ENCODE measurements around the gene ERBB4.
A peak's percentile ranks its signal among the peaks of the same experiment; 100 is the strongest.

Gene ERBB4

DNA sequence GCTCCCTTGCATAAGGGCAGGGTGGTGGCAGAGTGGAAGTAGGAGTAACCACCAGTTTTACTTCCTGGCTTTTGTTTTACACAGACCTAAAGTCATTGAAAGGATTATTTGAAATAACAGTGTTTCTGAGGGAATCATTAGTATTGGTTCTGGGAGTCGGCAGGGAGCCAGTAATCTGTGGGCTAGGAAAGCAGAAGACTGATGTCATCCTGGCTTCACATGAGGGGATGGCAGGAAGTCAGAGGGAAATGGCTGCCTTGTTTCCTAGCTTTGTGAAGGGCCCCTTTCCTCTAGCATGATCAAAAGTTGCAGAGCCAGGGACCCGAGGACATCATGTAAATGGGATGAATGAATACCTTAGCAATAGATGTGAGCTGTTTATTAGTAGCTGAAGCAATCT is 1189.6 kb downstream of the ERBB4 start:
- H3K9me2 ChIP-seq (replicated peaks; ENCODE audit: low read depth, low read length) = no peaks in the 10 kb centered on the region
- H3K9me3 ChIP-seq (ENCODE audit: insufficient read depth, low read depth, low read length) = no peaks in the 10 kb centered on the region
- H3K79me2 ChIP-seq (ENCODE audit: insufficient read depth, low read length) = no peaks in the 10 kb centered on the region
- no peak overlapping the region for H3K4me3 ChIP-seq (ENCODE audit: low read length, poor library complexity, severe bottlenecking)
- H3K9ac ChIP-seq (ENCODE audit: low read depth, low read length, poor library complexity, severe bottlenecking) = no peak overlapping the region
- H3F3A ChIP-seq (ENCODE audit: low read depth) = no peaks in the 10 kb centered on the region
- no peaks in the 10 kb centered on the region for H3K27me3 ChIP-seq (ENCODE audit: insufficient read depth, low read length, poor library complexity, severe bottlenecking)
- H4K20me1 ChIP-seq (ENCODE audit: insufficient read depth, low read length, poor library complexity, severe bottlenecking) = no peaks in the 10 kb centered on the region
- H3K36me3 ChIP-seq (ENCODE audit: insufficient read depth, low read length) = no peaks in the 10 kb centered on the region
- TF ChIP-seq, protein P1, sequence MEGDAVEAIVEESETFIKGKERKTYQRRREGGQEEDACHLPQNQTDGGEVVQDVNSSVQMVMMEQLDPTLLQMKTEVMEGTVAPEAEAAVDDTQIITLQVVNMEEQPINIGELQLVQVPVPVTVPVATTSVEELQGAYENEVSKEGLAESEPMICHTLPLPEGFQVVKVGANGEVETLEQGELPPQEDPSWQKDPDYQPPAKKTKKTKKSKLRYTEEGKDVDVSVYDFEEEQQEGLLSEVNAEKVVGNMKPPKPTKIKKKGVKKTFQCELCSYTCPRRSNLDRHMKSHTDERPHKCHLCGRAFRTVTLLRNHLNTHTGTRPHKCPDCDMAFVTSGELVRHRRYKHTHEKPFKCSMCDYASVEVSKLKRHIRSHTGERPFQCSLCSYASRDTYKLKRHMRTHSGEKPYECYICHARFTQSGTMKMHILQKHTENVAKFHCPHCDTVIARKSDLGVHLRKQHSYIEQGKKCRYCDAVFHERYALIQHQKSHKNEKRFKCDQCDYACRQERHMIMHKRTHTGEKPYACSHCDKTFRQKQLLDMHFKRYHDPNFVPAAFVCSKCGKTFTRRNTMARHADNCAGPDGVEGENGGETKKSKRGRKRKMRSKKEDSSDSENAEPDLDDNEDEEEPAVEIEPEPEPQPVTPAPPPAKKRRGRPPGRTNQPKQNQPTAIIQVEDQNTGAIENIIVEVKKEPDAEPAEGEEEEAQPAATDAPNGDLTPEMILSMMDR (conservative IDR thresholded peaks at IDR 0.05; ENCODE audit: low read length) = no peak
- no peak for TF ChIP-seq EZH2phosphoT487 (IDR thresholded peaks at IDR 0.05; ENCODE audit: borderline replicate concordance)
- no peak overlapping the region for H3K4me2 ChIP-seq (ENCODE audit: low read depth, low read length, poor library complexity, severe bottlenecking)
- H3K4me1 ChIP-seq (ENCODE audit: insufficient read depth, low read length, poor library complexity, severe bottlenecking) = no peaks in the 10 kb centered on the region
- no peak overlapping the region for H2AFZ ChIP-seq (ENCODE audit: low read length)

DNA sequence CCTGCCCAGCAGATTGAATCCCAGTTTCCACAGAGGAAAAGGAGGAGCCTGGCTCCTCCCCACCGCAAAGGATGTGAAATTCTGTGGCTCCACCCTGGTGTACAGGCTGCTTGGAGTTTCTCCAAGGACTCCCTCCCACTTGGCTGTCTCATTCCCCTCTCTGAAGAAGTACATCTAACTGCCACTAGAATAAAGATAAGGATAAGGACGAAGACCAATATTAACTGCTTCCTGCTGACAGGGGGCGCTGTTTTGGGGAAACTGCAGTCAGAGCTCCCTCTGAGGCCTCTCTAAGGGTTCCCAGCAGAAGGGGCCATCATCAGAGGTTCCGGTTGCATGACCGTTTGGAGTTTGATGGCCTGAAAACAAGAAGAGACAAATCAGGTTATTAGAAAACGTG is 1191.3 kb downstream of the ERBB4 start:
- Histone ChIP-seq H2AFZ (ENCODE audit: low read length) (no peak overlapping the region), H4K20me1 (ENCODE audit: insufficient read depth, low read length, poor library complexity, severe bottlenecking) (no peaks in the 10 kb centered on the region), H3K4me3 (ENCODE audit: low read length, poor library complexity, severe bottlenecking) (no peak overlapping the region), H3K9me2 (replicated peaks; ENCODE audit: low read depth, low read length) (no peaks in the 10 kb centered on the region), H3K27me3 (ENCODE audit: insufficient read depth, low read length, poor library complexity, severe bottlenecking) (no peaks in the 10 kb centered on the region), H3F3A (ENCODE audit: low read depth) (no peaks in the 10 kb centered on the region), H3K4me2 (ENCODE audit: low read depth, low read length, poor library complexity, severe bottlenecking) (no peak overlapping the region), H3K36me3 (ENCODE audit: insufficient read depth, low read length) (no peaks in the 10 kb centered on the region), H3K9me3 (ENCODE audit: insufficient read depth, low read depth, low read length) (no peaks in the 10 kb centered on the region), H3K9ac (ENCODE audit: low read depth, low read length, poor library complexity, severe bottlenecking) (no peak overlapping the region), H3K79me2 (ENCODE audit: insufficient read depth, low read length) (no peaks in the 10 kb centered on the region), H3K4me1 (ENCODE audit: insufficient read depth, low read length, poor library complexity, severe bottlenecking) (no peaks in the 10 kb centered on the region)
- TF ChIP-seq, protein P1 (conservative IDR thresholded peaks at IDR 0.05; ENCODE audit: low read length) = peak; percentile 45
- no peak for TF ChIP-seq EZH2phosphoT487 (IDR thresholded peaks at IDR 0.05; ENCODE audit: borderline replicate concordance)

DNA sequence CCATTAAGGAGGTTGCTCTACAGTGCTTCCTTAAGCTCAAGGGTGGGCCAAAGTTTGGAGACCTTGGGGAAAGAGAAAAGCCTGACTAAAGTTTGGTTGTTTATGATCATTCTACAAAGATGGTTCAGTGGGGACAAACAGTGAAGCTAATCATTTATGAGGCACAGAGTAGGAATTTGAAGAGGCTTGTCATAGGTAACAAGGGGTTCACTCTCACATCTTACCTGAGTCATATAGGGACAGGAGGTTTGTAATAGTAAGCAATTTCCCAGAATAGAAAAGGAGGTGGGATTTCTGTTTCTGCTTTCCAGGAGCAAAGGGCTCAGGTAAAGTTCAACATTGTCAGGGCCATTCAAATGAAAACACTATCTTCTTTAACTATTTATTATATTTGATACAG is 1194.3 kb downstream of the ERBB4 start:
- no peak overlapping the region for H3K9ac ChIP-seq (ENCODE audit: low read depth, low read length, poor library complexity, severe bottlenecking)
- H3K36me3 ChIP-seq (ENCODE audit: insufficient read depth, low read length) = no peaks in the 10 kb centered on the region
- no peaks in the 10 kb centered on the region for H3K9me2 ChIP-seq (replicated peaks; ENCODE audit: low read depth, low read length)
- TF ChIP-seq, protein P1 (conservative IDR thresholded peaks at IDR 0.05; ENCODE audit: low read length) = no peak
- no peak for TF ChIP-seq EZH2phosphoT487 (IDR thresholded peaks at IDR 0.05; ENCODE audit: borderline replicate concordance)
- H3K9me3 ChIP-seq (ENCODE audit: insufficient read depth, low read depth, low read length) = no peaks in the 10 kb centered on the region
- no peaks in the 10 kb centered on the region for H3K27me3 ChIP-seq (ENCODE audit: insufficient read depth, low read length, poor library complexity, severe bottlenecking)
- H3K4me2 ChIP-seq (ENCODE audit: low read depth, low read length, poor library complexity, severe bottlenecking) = no peak overlapping the region
- H3F3A ChIP-seq (ENCODE audit: low read depth) = no peaks in the 10 kb centered on the region
- H2AFZ ChIP-seq (ENCODE audit: low read length) = no peak overlapping the region
- H4K20me1 ChIP-seq (ENCODE audit: insufficient read depth, low read length, poor library complexity, severe bottlenecking) = no peaks in the 10 kb centered on the region
- no peaks in the 10 kb centered on the region for H3K79me2 ChIP-seq (ENCODE audit: insufficient read depth, low read length)
- H3K4me3 ChIP-seq (ENCODE audit: low read length, poor library complexity, severe bottlenecking) = no peak overlapping the region
- no peaks in the 10 kb centered on the region for H3K4me1 ChIP-seq (ENCODE audit: insufficient read depth, low read length, poor library complexity, severe bottlenecking)
